GM08714 (cell line): ENCODE results near the gene IGF2.

Experiments used
- H3K4me3 ChIP-seq: fragments of 200-500 bp; sonication (Bioruptor generic); 2 replicates; pipeline ENCODE4 v1.5.1; 2014; ENCODE audit warnings: mild to moderate bottlenecking, low read length, inconsistent platforms
- ZNF274 ChIP-seq: IDR thresholded peaks from 2 replicates; pipeline ENCODE4 v1.6.1; 2012; ENCODE audit warnings: mild to moderate bottlenecking, low read depth, low read length

The IGF2 gene

GRCh38 chr11:2164861-2165555, 25.8 kb upstream of the IGF2 start:
- no peak overlapping the region for H3K4me3 ChIP-seq
- no peak for TF ChIP-seq ZNF274

- H3K4me3 ChIP-seq: no peak overlapping the region
- TF ChIP-seq ZNF274: no peak
Measured at GRCh38 chr11:2164081-2164480, 24.9 kb upstream of the IGF2 start.

GRCh38 chr11:2163428-2163978, 24.3 kb upstream of the IGF2 start:
- no peak overlapping the region for H3K4me3 ChIP-seq
- no peak for TF ChIP-seq ZNF274

- no peak within 1 kb of the TSS for H3K4me3 ChIP-seq
- TF ChIP-seq ZNF274: no peak
Measured at GRCh38 chr11:2160736-2161259, 21.6 kb upstream of the IGF2 start, which contains the start of gene INS. TSS of gene INS (minus strand) at chr11:2161209. CDS start at chr11:2160971, 238 bp downstream.

GRCh38 chr11:2159536-2160413, 20.6 kb upstream of the IGF2 start:
- no peak overlapping the region for H3K4me3 ChIP-seq
- no peak for TF ChIP-seq ZNF274

GRCh38 chr11:2158966-2159365, 19.8 kb upstream of the IGF2 start:
- no peak overlapping the region for H3K4me3 ChIP-seq
- TF ChIP-seq ZNF274: no peak

- H3K4me3 ChIP-seq: no peak overlapping the region
- TF ChIP-seq ZNF274: no peak
Measured at GRCh38 chr11:2158296-2158737, 19.1 kb upstream of the IGF2 start.

GRCh38 chr11:2157294-2158040, 18.3 kb upstream of the IGF2 start:
- H3K4me3 ChIP-seq: no peak overlapping the region
- no peak for TF ChIP-seq ZNF274

- TF ChIP-seq ZNF274: no peak
- no peak overlapping the region for H3K4me3 ChIP-seq
Measured at GRCh38 chr11:2156416-2157182, 17.4 kb upstream of the IGF2 start.

GRCh38 chr11:2155511-2155910, 16.3 kb upstream of the IGF2 start:
- no peak overlapping the region for H3K4me3 ChIP-seq
- TF ChIP-seq ZNF274: no peak

- TF ChIP-seq ZNF274: no peak
- H3K4me3 ChIP-seq: no peak overlapping the region
Measured at GRCh38 chr11:2154889-2155288, 15.7 kb upstream of the IGF2 start.

GRCh38 chr11:2154195-2154585, 15.0 kb upstream of the IGF2 start:
- no peak overlapping the region for H3K4me3 ChIP-seq
- no peak for TF ChIP-seq ZNF274

GRCh38 chr11:2153581-2154194, 14.5 kb upstream of the IGF2 start:
- no peak for TF ChIP-seq ZNF274
- H3K4me3 ChIP-seq: no peak overlapping the region
